HG02981 (cell line): Measurements from ENCODE around the gene CIT.

ENCODE experiments used
- ATAC-seq: cut with Tn5 transposase; IDR thresholded peaks from one replicate; pipeline ENCODE4 v1.9.1; 2021; ENCODE audit warnings: mild to moderate bottlenecking, moderate library complexity; ENCODE audit not compliant: unreplicated experiment

The CIT gene

GRCh38 chr12:119681728-119682638 is 195.1 kb downstream of the CIT start:
- peak; percentile 63 for ATAC-seq

DNA sequence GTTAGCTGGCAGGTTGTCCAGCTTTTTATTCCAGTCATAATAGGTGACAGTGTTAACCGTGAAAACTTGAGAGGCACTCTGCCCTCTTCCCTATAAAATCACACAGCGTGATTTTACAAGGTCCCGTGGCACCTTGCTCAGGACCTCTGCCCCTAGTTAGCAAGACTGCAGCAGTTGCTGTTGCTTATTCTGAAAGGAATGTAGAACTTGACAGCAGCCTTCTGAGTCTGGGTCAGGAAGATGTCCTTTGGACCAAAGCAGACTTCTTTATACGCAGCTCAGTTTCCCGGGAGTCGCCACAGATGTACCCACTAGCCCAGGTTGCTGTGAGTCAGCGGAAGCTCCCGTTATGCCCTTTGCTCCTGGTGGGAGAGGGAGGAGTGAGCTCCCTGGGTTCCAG is 196.0 kb downstream of the CIT start:
- ATAC-seq: no peak

DNA sequence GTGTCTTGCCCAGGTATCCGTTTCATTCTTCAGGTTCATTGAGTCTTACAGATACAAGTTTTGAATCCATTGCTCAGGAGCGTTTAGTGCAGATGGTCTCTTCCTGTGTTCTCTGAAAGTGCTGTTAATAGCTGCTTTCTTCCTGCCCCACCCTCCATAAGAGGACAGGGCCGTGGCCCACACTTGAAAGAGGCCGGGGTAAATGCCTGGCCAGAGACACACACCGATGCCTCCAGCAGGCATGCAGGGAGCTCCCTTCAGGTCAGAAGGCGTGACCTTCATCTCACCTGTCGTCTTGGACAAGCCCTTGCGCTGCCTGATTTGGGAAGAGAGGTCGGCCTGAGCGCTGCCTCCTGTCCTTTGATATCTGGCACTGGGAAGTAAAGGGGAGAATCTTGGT is 197.6 kb downstream of the CIT start:
- no peak for ATAC-seq

DNA sequence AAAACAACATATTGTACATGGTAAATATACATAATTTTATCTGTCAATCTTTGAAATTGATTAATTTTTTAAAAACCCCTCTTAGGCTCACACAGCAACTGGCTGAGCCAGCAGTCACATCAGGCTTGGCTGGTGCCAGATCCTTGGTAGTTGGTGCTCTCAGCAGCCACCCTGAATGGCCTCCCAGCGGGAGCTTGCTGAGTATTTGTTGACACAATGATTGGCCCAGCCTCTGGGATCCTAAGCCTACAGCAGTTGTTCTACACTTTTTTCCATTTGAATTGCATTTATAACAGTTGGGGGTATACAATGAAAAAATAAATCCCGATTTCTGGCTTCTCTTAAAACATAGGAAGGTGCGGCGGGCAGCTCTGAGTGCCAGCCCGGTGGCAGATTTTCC is 198.0 kb downstream of the CIT start:
- no peak for ATAC-seq

DNA sequence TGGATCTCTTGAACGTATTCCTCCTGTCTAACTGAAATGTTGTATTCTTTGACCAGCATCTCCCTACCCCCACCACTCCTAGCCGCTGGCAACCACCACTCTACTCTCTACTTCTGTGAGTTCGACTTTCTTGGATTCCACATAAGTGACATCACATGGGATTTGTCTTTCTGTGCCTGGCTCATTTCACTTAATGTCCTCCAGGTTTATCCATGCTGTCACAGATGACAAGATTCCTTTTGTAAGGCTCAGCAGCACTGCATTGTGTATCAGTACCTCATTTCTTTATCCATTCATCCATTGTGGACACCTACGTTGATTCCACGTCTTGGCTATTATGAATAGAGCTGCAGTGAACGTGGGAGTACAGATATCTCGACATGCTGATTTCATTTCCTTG is 198.7 kb downstream of the CIT start:
- no peak for ATAC-seq

DNA sequence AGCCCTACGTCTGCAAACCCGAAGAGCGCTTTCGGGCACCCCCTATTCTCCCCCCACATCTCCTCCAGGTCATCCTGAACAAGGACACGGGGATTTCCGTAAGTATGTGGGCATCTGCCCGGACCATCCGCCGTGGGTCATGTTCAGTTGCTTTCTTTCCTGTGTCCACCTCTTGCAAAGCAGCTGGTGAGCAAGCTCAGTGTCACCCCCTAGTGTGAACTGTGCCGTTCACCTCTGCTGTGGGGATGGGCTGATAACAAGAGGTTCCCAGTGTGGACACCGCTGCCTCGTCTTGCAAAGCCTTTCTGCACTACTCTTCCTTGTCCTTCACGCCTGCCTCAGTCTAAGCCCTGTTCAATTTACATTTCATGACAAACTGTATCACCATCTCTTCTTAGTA is 200.5 kb downstream of the CIT start:
- no peak for ATAC-seq

DNA sequence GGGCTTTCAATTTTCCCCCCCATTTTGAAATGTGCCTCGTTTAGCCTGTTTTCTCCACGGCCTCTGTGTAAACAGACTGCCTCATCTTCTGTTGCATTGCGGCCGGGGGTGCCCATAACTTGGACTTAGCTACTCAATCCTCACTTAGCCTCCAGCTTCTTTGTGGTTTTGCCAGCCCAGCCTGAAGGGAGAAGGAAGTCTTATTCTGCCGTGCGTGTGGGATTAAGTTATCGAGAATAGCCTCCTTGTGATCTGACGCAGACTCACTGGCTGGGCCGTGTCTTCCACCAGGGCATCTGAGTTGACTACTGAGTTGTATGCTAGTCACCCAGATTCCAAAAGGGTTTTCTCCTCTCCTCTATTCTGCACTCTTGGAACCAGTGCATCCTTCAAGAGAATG is 201.1 kb downstream of the CIT start:
- ATAC-seq: no peak

- ATAC-seq: no peak
Measured at GRCh38 chr12:119674560-119674959, 202.6 kb downstream of the CIT start.

DNA sequence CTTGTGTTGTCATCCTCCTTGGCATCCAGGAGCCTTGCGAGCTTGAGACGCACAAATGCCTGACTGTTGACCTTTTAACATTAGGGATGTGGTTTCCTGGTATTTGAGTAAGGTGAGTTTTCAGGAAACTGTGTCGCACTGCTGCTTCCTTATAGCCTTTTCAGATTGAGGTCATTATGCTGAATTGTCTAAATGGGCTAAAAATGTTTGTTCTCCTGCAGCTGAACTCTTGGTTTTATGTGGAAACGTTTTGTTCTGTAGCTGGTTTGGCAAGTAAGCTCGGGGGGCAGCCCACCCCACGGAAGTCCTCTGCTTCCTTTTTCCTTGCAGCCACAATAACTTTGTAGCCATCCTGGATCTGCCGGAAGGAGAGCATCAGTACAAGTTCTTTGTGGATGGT is 203.5 kb downstream of the CIT start:
- no peak for ATAC-seq

DNA sequence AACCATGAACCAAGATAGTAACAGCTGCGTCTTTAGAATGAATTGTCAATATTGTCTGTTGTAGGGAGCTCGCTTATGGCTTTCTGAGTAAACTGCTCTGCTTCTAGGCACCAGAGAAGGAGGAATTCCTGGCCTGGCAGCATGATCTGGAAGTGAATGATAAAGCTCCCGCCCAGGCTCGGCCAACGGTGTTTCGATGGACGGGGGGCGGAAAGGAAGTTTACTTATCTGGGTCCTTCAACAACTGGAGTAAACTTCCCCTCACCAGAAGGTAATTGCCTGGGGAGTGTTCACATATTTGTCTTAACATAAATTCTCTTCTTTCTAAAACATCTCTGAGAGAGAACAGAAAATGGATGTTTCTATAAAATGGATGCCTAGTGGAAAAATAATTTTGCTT is 204.9 kb downstream of the CIT start:
- no peak for ATAC-seq

DNA sequence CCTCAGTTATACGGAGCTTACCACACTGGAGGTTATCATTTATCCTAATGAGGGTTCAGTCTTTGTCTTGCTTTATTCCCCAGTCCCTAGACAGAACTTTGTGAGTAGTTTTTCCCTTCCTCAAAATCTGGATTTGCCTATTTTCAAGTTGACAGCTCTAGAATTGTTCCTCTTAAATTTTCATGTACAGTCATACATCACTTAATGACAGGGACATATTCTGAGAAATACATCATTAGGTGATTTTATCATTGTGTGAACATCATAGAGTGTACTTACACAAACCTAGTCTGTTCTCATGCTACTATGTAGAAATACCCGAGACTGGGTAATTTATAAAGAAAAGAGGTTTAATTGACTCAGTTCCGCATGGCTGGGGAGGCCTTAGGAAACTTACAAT is 206.1 kb downstream of the CIT start:
- no peak for ATAC-seq

DNA sequence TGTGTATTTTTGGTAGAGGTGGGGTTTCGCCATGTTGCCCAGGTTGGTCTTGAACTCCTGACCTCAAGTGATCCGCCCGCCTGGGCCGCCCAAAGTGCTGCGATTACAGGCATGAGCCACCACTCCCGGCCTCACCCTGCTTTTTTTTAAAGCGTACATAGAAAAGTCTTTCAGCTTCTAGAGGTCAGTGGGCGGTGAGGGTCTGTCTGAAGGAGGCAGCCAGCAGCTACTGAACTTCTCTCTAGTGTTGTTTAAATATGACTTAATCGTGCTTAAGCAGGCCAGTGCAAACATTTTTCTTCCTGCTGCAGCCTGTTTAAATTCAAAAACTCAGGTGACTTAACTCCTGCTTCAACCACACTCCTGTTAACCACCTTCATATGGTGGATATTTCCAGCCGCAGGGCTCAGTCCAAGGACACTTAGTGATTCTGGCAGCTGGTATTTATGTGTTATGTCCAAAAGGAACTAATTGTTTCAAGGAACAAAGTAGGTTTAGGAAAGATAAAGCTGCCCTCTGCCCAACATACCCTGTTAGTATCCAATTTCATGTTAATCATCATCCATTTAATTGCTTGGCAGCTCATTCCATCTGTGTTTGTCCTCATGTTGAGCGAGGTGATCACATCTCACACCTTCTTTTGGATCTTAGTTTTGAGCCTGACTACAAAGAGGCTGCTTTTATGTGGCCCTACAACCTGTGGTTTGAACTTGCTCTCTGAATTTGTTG is 207.2 kb downstream of the CIT start:
- no peak for ATAC-seq

DNA sequence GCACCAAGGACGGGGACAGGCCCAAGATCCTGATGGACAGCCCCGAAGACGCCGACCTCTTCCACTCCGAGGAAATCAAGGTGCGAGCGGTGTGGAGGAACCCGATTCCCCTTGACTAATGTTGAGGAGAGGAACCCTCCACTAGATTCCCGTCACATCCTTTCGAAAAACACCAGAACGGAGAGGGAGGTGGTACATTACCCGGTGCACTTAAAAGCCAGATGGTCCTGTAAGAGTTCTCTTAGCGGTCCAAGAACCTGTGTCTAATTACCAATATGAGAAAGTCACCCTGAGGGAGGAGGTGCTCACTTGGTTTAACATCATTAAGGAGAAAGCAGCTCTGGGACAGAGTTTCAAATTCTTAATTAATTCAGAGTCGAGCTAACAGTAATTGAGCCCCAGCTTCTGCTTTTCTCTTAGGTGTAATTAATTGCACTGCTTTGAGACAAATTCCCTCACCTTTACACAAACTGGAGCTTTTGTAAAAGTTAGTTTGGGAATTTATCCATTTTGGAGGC is 208.7 kb downstream of the CIT start:
- no peak for ATAC-seq

DNA sequence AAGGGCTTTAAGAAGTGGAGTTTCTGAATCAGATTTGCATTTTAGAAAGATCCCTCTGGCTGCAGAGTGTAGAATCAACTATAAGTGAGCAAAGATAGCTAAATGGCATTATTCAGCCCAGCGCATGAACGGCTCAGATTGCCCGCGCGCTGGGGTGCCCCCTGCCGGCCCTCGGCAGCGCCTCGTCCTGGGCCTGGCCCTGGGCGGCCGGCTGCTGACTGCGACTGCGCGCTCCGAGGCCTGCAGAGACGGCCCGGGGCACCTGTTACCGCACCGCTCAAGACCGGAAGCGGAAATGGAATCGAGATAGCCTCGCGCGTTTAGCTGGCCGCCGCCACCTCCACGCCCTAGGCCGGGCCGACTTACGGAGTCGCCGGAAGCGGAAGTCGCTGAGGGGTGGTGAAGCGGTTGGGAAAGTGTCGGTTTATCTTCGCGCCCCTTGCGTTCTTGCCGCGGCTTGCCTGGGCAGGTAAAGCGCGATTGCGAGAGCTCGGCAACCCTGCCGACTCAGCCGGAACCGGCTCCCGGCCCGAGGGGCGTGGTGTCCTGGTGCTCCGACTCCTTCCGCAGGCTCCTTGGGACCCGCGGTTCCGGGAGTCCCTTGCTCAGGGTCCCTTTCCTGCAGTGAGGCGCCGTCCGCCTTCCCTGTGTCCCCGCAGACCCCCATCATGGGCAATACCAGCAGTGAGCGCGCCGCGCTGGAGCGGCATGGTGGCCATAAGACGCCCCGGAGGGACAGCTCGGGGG is 209.4 kb downstream of the CIT start, which contains the start of gene PRKAB1:
Gene PRKAB1, plus strand, starts transcription at position 557 of the 747 bp plus-strand sequence. Its CDS starts 112 bp downstream, at position 669.
- peak; percentile 96 for ATAC-seq

- no peak for ATAC-seq
Measured at GRCh38 chr12:119666900-119667576, 210.1 kb downstream of the CIT start.

DNA sequence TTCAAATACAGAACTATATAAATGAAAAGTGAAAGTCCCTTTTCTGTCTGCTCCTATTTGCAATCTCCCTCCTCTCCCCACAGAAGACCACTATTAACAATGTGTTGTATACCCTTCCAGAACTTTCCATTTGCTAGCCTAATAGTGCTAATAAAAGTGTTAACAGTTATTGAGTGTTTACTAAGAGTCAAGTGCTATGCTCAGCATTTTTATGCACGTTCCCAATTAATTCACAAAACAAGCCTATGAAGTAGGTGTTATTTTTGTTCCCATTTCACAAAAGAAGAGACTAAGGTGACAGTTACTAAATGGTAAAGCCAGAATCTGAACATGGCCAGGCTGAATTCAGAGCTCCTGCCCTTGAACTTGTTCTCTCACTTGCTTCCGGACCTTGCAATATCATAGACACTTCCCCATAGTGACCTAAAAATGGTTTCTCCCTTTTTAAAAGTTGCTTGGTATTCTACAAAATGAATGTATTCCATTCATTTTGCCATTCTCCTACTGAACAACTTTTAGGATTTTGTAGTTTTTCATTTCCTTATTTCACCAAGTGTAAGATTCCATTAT is 210.8 kb downstream of the CIT start:
- no peak for ATAC-seq

DNA sequence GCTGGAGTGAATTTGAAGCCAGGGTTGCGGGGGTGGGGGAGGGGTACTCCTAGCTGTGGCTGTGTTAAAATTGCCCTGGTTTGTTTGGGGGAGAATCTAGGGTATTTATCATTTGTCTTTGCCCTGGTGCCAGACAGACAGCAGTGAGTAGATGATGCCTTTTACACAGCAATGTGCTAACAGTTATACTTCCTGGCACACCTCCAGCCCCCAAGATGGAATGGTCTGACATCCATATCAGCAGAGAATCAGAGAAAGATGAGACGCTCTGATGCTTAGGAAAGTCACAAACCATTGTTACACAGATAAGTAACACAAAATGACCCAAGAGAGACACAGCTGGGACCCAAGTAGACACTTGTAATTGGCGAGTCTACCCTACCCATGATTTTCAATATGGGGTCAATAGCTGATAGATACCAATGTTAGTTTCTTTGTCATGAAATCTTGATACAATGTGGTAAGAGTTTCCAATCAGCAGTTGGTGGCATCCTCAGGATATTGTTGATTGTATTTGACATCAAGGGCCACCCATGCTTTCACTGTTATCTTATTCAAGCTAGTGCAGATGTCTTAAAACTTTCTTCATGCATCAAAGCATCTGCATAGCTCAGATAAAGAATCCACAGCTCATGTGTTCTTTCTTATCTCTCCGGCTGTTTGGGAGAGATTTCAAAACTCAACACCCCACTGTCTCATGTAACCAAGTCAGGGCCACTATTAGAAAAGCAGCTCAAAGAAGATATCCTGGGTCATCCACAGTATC is 211.8 kb downstream of the CIT start:
- ATAC-seq: no peak

DNA sequence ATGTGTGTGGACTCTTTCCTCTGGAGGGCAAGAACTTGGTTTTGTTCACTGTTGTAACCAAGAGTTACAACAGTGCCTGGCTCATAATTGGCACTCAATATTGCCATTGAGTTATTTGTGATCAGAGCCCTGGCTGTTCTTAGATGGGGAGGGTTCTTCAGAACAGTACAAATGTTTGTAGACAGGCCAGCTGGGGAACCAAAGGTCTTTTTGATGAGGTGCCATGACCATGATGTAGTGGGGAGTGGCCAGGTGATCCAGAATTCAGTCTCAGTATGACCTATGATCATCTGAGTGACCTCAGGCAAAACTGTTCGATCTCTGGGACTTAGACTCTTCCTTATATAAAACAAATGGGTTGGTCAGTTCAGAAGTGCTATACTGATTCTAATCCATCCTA is 212.5 kb downstream of the CIT start:
- ATAC-seq: no peak

- ATAC-seq: no peak
Measured at GRCh38 chr12:119661882-119662281, 215.2 kb downstream of the CIT start.

DNA sequence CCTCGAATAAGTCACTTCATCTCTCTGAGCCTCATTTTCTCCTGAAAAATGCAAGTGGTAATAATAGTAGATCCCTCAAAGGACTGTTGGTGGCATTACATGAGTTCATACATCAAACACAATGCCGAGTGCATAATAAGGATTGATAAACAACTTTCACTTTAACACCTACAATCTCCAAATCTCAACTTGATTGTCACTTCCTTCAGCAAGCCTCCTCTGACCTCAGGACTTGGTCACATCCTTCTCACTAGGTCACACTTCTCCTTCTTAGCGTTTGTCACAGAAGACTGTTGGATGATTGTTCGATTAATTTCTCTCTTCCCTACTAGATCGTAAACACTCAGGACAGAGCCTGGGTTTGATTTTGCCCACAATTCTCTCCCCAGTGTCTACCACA is 217.0 kb downstream of the CIT start:
- no peak for ATAC-seq
